GM21723 (cell line): ENCODE measurements around the gene TSSK3.
A peak's percentile ranks its signal among the peaks of the same experiment; 100 is the strongest.
"Not testable (repeated sequence)": the region's sequence is repeated elsewhere in the genome, so short reads cannot be mapped to it uniquely, and the experiment has no call there.

ENCODE experiments used
- ATAC-seq: cut with Tn5 transposase; IDR thresholded peaks from one replicate; pipeline ENCODE4 v1.9.1; 2021; ENCODE audit warnings: mild to moderate bottlenecking, moderate library complexity; ENCODE audit not compliant: unreplicated experiment

TSSK3 gene

DNA sequence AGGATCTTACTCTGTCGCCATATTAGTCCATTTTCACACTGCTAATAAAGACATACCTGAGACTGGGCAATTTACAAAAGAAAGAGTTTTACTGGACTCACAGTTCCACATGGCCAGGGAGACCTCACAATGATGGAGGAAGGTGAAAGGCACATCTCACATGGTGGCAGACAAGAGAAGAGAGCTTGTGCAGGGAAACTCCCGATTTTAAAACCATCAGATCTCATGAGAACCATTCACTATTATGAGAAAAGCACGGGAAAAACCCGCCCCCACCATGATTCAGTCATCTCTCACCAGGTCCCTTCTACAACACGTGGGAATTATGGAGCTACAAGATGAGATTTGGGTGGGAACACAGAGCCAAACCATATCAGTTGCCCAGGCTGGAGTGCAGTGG is 34.2 kb downstream of the TSSK3 start:
- ATAC-seq, result not testable (repeated sequence)

DNA sequence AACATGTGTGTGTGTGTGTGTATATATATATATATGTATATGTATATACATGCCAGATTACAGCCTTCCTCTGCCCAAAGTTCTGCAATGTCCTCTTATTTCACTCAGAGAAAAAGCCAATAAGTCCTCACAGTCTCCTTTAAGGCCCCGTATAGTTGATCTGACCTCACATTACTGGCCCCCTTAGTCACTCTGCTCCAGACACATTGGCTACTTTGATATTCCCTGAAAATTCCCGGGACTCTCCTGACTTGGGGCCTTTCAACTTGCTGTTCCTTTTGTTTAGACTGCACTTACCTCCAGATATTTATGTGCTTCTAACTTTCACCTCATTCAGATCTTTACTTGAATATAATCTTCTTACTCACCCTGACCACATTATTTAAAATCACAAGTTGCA is 36.1 kb downstream of the TSSK3 start:
- no peak for ATAC-seq

DNA sequence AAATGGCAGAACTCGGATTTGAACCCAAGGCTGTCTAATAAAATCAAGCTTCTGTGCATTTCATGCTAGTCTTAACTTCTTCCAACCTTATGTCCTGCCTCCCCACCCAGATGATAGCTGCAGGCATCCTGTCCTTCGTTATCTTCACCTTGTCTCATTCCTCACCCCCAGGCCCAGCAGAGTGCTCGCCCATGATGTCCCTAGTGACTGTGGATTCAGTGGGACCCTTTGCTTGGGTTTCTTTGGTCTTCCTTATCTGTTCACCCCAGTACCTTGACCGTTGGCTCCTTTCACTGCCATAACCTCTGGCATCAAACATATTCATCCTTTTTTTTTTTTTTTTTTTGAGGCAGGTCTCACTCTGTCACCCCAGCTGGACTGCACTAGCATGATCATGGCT is 37.5 kb downstream of the TSSK3 start:
- no peak for ATAC-seq

DNA sequence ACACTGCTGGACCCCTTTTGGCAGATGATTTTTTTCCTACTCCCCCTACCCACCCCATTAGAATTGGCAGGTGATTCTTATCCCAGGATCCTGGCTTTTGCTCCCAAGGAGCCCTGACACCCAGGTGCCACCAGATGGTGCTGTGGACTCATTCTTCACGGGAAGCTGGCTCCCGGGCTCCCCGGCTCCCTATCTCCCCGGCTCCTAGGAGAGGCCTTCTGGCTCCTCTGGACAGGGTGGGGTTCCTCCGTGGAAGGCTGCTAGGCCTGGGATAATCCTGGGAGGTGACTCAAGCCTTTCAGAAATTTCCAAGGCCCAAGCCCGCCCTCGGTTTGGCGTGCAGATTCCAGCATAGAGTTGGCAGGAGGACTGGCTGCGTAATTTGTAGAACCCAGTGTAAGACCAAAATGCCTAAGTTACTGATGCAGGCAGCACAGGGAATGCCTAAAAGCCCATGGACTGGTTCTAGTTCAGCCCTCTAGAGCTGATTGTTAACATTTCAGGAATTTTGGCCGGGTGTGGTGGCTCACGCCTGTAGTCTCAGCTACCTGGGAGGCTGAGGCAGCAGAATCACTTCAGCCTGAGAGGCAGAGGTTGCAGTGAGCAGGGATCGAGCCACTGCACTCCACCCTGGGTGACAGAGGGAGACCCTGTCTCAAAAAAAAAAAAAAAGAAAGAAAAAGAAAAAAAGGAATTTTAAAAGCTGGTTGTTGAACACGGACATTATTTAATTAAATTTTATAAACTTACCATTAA is 38.7 kb downstream of the TSSK3 start:
- no peak for ATAC-seq

DNA sequence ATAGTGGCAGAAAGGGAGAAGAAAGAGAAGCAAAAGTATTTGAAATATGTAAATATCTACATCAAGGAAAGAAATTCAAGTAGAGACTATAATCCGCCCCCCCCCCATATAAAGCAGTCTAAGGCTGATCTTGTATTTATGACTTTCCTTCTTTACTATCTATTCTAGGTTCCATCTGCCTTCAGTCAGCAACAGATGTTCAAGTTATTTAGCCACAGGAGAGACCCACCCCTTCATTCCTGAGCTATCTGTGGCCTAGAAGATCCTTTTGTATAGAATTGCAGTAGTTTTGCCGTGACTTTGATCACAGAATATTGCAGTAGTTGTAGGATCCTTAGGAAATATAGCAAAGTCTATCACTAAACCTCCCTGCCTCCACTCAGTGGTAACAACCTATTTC is 42.6 kb downstream of the TSSK3 start:
- ATAC-seq, result no peak

DNA sequence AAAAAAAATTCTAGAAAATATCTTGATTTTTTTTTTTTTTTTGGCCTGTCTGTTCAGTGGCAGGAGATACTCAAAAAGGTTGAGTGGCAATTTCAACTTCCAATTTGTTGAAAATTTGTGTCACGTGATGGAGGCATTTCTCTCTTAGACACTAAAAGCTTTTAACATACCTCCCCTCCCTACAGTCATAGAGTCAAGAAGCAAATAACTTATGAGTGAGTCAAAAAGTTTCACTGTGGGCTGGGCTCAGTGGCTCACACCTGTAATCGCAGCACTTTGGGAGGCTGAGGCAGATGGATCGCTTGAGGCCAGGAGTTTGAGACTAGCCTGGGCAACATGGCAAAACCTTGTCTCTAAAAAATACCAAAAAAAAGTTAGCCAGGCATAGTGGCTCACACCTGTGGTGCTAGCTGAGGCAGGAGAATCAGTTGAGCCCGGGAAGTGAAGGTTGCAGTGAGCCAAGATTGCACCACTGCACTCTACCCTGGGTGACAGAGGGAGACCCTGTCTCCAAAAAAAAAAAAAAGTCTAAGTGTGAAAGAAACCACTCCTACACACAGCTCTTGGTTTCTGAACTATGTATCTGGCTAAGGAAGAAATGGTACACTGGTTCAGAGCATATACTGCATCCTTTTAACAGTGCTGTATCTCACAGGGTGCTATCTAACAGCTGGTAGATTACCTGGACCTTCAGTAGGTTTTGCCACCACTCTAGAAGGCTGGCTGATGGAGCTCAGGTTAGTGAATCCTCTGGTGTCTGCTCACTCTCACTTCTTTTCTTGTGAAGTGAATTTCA is 43.5 kb downstream of the TSSK3 start:
- ATAC-seq, result no peak

DNA sequence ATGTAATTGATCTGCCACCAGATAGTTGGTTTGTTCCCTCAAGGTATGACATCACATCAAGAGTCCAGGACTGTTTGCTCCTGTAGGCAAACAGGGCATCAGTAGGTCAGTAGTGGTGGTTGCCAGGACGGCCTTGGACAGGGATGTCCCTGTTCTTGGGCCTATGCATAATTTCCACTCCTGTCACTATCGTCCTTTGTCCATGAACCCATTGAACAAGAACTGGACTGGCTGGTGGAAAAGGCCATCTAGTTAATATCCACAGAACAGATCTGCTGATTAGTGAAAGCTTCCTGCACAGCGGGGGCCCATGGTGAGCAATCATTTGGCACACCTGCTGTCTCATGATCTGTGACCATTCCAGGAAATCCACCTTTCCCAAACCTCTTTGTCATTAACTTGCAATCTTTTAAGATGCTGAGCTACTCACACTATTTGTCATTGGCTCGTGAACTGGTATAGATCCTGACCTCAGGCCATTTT is 44.3 kb downstream of the TSSK3 start:
- no peak for ATAC-seq

DNA sequence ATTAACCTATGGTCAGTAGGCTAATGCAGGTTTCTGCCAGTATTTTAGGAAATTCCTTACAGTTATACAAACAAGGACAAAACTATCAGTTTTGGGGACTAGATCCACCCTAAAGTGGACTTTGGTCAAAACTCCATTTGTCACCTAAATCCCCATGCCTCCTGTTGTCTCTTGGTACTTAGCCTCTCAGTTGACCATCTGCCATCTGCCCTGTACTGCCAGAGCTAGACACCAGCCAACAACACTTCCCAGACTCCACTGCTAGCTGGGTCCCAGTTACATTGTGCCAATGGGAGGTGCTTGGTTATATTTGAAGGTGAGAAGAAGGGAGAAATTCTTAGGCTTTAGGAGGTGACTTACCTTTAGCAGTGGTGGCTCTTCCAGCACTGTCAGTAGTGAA is 48.9 kb downstream of the TSSK3 start:
- no peak for ATAC-seq

DNA sequence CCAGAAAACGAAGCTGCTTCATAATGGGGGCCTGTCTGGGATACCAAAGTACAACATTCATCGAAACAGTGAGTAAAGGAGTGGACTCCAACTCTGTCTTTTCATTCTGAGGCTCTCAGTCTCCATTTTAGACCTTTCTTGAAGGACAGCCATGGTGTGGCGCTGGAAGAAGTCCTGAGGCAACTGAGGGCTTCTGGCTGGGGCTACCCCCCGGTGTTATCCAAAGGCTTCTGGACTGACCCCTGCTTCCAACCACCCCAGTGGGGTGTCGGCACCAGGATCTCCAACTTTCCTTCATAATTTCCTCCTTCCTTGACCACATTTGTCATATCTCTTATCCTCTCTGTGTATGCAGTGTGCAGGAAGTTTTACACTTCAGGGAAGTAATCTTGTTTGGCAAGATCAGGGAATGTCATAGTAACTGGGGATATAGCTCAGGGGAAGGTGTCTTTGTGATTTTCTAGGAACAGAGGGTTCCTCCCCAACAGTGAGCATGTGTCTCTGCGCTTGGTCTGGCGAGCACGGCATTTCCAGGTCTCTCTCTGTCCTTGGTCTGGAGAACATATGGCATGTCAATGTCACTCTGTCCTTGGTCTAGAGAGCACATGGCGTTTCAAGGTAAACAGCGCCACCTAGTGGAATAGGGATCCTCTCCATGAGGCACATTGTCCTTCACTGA is 51.3 kb downstream of the TSSK3 start:
- ATAC-seq, result peak; percentile 59
